ENCODE results near the gene CTDSP2. TPM values are rescaled to one million over a fixed set of nuclear protein-coding genes. Genes with fewer than 3 reads are reported as not detected.

Gene CTDSP2
- total RNA-seq, 1 donor from 2014 or later: 83.2 TPM

DNA sequence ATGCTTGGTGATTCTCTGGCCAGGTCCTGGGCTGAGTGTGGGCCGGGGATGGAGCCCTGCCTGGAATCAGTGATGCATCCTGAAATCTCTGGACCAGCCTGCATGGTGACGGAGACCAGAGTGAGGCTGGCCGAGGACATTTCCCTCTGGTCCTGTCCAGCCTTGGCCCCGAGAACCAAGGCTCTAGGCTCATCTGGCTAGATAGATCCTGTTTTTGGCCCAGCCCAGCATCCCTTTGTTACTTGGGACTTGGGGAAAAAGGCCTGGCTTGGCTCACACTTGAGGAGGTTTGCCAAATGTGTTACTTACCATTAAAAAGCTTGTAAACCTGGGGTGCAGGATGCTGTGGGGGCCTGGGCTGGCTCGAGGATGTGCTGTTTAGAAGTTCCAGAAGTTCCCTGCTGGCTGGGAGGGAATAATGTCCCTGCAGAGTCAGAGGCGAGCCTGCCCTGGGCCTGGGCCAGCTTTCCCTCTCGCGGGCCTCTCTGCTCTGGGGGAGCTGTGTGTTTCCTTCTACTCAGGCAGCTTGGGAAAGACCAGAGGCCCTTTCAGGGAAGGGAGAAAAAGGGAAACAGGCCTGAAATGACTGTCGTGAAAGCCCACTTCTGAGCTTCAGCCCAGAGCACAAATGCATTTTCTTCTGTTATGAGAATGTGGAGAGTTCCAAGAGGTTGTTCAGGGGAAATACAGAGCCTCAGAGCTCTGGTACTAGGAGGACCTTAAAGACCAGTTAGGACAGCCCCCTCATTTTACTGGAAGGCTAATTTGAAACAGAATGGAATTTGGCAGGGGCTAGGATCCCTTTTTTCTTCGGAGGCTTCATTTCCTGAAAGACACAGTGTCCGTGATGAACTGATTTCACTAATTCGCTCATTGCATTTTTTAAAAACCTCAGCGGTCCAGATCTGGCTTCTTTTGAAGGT is 47.2 kb upstream of the CTDSP2 start:
- Mint-ChIP-seq H3K4me3 (peak overlapping the region; percentile 61), H3K27ac (ENCODE audit: unreplicated experiment) (peak overlapping the region; percentile 90), H3K27me3 (ENCODE audit: low read depth) (no peaks in the 10 kb centered on the region), H3K36me3 (ENCODE audit: low read depth) (no peaks in the 10 kb centered on the region), H3K4me1 (peaks cover 56% of the 10 kb centered on the region), H3K9me3 (no peaks in the 10 kb centered on the region)
- TF ChIP-seq CTCF (conservative IDR thresholded peaks at IDR 0.05): no peak
- peak; percentile 33 for DNase-seq (ENCODE audit: low read depth, low spot score)

GRCh38 chr12:57892232-57892972 is 45.9 kb upstream of the CTDSP2 start:
- no peaks in the 10 kb centered on the region for H3K27me3 Mint-ChIP-seq (ENCODE audit: low read depth)

DNA sequence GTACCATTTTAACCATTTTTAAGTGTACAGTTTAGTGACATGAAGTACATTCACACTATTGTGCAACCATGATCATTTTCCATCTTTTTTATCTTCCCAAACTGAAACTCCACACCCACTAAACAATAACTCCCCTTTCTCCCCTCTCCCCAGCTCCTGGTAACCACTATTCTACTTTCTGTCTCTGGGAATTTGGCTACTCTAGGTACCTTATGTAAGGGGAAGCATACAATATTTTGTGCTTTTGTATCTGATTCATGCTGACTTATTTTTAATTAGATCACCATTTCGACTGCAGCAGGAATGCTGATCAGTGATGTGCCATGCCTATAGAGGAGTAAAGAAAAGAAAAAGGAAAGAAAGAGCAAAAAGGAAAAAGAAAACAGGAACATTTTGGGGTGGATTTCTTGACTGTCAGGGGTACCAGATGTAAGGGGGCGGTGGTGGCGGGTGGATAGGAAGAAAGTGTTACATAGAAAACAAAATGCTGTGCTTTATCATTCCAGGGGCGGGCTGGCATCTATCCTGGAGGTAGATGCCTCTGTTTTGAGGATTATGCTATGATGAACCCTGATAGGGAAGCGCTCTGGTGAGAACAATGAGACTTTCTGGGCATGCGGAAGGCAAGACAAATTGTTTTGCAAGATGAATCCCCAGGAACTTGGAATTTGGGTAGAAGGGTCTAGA is 45.2 kb upstream of the CTDSP2 start:
- Mint-ChIP-seq H3K9me3 (no peaks in the 10 kb centered on the region), H3K27me3 (ENCODE audit: low read depth) (peaks cover under 1% of the 10 kb centered on the region), H3K36me3 (ENCODE audit: low read depth) (no peaks in the 10 kb centered on the region), H3K4me1 (peaks cover 48% of the 10 kb centered on the region), H3K4me3 (peak overlapping the region; percentile 2), H3K27ac (ENCODE audit: unreplicated experiment) (no peak overlapping the region)
- TF ChIP-seq CTCF (conservative IDR thresholded peaks at IDR 0.05): no peak
- DNase-seq (ENCODE audit: low read depth, low spot score): no peak

More at GRCh38 chr12:57892232-57892972, 45.9 kb upstream of the CTDSP2 start:
- no peaks in the 10 kb centered on the region for H3K9me3 Mint-ChIP-seq
- H3K4me3 Mint-ChIP-seq: peak overlapping the region; percentile 2
- TF ChIP-seq CTCF (conservative IDR thresholded peaks at IDR 0.05): no peak
- H3K4me1 Mint-ChIP-seq: peaks cover 53% of the 10 kb centered on the region
- DNase-seq (ENCODE audit: low read depth, low spot score): no peak
- no peaks in the 10 kb centered on the region for H3K36me3 Mint-ChIP-seq (ENCODE audit: low read depth)
- H3K27ac Mint-ChIP-seq (ENCODE audit: unreplicated experiment): no peak overlapping the region

DNA sequence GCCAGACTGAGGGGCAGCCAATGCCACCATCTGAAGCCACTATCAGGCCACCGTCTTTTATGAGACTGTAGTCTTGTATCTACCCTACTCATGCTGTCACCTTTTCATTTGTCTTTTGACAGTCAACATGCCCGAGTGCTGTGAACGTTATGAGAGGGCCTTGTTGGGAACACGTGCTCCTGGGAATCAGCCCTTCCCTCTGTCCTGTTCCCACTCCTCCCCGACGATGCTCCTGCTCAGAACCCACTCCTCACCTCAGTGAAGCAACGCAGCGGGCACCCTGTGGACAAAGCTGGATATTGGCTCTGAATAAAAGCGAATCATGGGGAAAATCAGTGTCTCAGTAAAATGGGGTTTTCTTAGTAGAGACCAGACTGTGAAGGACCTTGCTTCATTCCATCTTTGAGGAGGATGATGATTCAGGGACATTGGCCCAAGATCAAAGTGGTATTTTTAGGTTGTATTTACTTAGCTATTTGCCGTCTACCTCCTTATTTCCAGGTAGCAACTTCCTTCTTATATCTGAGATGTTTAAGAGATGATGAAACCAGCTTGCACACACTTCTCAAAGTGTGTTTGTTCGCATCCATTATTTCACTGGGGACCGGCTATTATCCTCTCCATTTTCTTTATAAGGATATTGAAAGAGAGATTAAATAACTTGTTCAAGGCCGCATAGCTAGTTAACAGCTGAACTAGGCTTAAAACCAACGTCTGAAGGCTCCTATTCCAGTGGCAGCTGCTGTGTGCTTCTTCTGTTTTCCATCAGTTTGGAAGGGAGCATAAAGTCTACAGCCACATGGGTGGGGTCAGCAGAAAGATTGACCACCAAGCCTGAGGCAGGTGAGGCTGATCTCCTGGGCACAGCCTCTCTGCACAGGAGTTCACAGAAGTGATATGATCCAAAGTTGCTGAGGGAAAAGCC is 43.9 kb upstream of the CTDSP2 start:
- Mint-ChIP-seq H3K27me3 (ENCODE audit: low read depth) (peaks cover 2% of the 10 kb centered on the region), H3K4me3 (no peak overlapping the region), H3K27ac (ENCODE audit: unreplicated experiment) (no peak overlapping the region), H3K36me3 (ENCODE audit: low read depth) (no peaks in the 10 kb centered on the region), H3K9me3 (no peaks in the 10 kb centered on the region), H3K4me1 (peaks cover 40% of the 10 kb centered on the region)
- no peak for TF ChIP-seq CTCF (conservative IDR thresholded peaks at IDR 0.05)
- DNase-seq (ENCODE audit: low read depth, low spot score): no peak

Data from neural crest cell (in vitro differentiated cells).